Neural progenitor cell (in vitro differentiated cells): Measurements from ENCODE around the gene ARHGEF4. TPM values are rescaled to one million over a fixed set of nuclear protein-coding genes. Genes with fewer than 3 reads are reported as not detected.
A peak's percentile ranks its signal among the peaks of the same experiment; 100 is the strongest.

Source experiments
- DNase-seq: peaks from one replicate; pipeline ENCODE4 v3.0.0-alpha.2; 2016; ENCODE audit warnings: low spot score
- H2AFZ ChIP-seq: fragments of 200-600 bp; sonication (generic); replicated peaks from 2 replicates; pipeline ENCODE4 v1.6.1; 2016; ENCODE audit warnings: antibody characterized with exemption
- H3F3A ChIP-seq: fragments of 200-600 bp; sonication (generic); 2 replicates; pipeline ENCODE4 v1.6.1; 2016; ENCODE audit warnings: antibody characterized with exemption, low read depth
- H3K27ac ChIP-seq: fragments of 200-600 bp; sonication (generic); 2 replicates; pipeline ENCODE4 v1.5.1; 2016; ENCODE audit warnings: mild to moderate bottlenecking
- H3K27me3 ChIP-seq: fragments of 200-600 bp; sonication (generic); 2 replicates; pipeline ENCODE4 v1.6.1; 2016; ENCODE audit warnings: mild to moderate bottlenecking, moderate library complexity
- H3K36me3 ChIP-seq: fragments of 200-600 bp; sonication (generic); 2 replicates; pipeline ENCODE4 v1.5.1; 2016
- H3K4me1 ChIP-seq: fragments of 200-600 bp; sonication (generic); 2 replicates; pipeline ENCODE4 v1.6.1; 2016; ENCODE audit warnings: mixed run types
- H3K4me2 ChIP-seq: fragments of 200-600 bp; sonication (generic); 2 replicates; pipeline ENCODE4 v1.6.1; 2016
- H3K4me3 ChIP-seq: fragments of 200-600 bp; sonication (generic); 2 replicates; pipeline ENCODE4 v1.5.1; 2016
- H3K79me2 ChIP-seq: fragments of 200-600 bp; sonication (generic); 2 replicates; pipeline ENCODE4 v1.6.1; 2016; ENCODE audit warnings: low read depth
- H3K9ac ChIP-seq: fragments of 200-600 bp; sonication (generic); 2 replicates; pipeline ENCODE4 v1.6.1; 2016
- H3K9me3 ChIP-seq: fragments of 200-600 bp; sonication (generic); 2 replicates; pipeline ENCODE4 v1.5.1; 2016; ENCODE audit warnings: low read depth
- H4K20me1 ChIP-seq: fragments of 200-600 bp; sonication (generic); 2 replicates; pipeline ENCODE4 v1.6.1; 2016; ENCODE audit warnings: low read depth
- H3K27ac Mint-ChIP-seq: 3 replicates; pipeline ENCODE4 v1.8.0; 2021; ENCODE audit warnings: mixed read lengths
- H3K27me3 Mint-ChIP-seq: 2 replicates; pipeline ENCODE4 v1.8.0; 2022; ENCODE audit warnings: low read depth, mild to moderate bottlenecking, inconsistent platforms, moderate library complexity, mixed read lengths; ENCODE audit not compliant: insufficient read depth
- H3K36me3 Mint-ChIP-seq: 3 replicates; pipeline ENCODE4 v1.8.0; 2021; ENCODE audit warnings: mixed read lengths
- H3K4me1 Mint-ChIP-seq: 3 replicates; pipeline ENCODE4 v1.8.0; 2021; ENCODE audit warnings: mixed read lengths
- H3K4me3 Mint-ChIP-seq: 3 replicates; pipeline ENCODE4 v1.8.0; 2021; ENCODE audit warnings: mild to moderate bottlenecking, moderate library complexity, mixed read lengths
- H3K9me3 Mint-ChIP-seq: 3 replicates; pipeline ENCODE4 v1.8.0; 2020; ENCODE audit warnings: mixed read lengths
- EZH2 ChIP-seq: fragments of 200-600 bp; sonication (generic); IDR thresholded peaks from 2 replicates; pipeline ENCODE4 v1.6.1; 2017; ENCODE audit warnings: antibody characterized with exemption, mild to moderate bottlenecking, moderate library complexity
- EZH2phosphoT487 ChIP-seq: fragments of 200-600 bp; sonication (generic); IDR thresholded peaks from 2 replicates; pipeline ENCODE4 v1.6.1; 2017; ENCODE audit warnings: antibody characterized with exemption
- total RNA-seq: library from RNA; depleted of rRNA; stranded (reverse); fragments of >200 nt; gene quantifications from 2 replicates; pipeline ENCODE4 v1.2.3, GENCODE V29; 2015; ENCODE audit warnings: low replicate concordance
- TF ChIP-seq, protein P1 (sequence below): fragments of 200-600 bp; sonication (generic); IDR thresholded peaks from 2 replicates; pipeline ENCODE4 v1.5.1; 2017; ENCODE audit warnings: antibody characterized with exemption, mild to moderate bottlenecking

Gene ARHGEF4
- total RNA-seq, 1 donor from 2014 or later: 22.8 TPM

GRCh38 chr2:131085646-131086045 is 248.9 kb downstream of the ARHGEF4 start:
- H3K9ac ChIP-seq: no peak overlapping the region
- Mint-ChIP-seq H3K4me1 (no peaks in the 10 kb centered on the region), H3K27me3 (no peaks in the 10 kb centered on the region), H3K9me3 (no peaks in the 10 kb centered on the region), H3K27ac (no peak overlapping the region), H3K36me3 (peaks cover 48% of the 10 kb centered on the region), H3K4me3 (no peak overlapping the region)
- peaks cover 99% of the 10 kb centered on the region for H3K79me2 ChIP-seq
- no peaks in the 10 kb centered on the region for H3K27me3 ChIP-seq
- no peak for DNase-seq
- H3K4me1 ChIP-seq: peaks cover 8% of the 10 kb centered on the region
- no peak for TF ChIP-seq EZH2phosphoT487
- TF ChIP-seq, protein P1, sequence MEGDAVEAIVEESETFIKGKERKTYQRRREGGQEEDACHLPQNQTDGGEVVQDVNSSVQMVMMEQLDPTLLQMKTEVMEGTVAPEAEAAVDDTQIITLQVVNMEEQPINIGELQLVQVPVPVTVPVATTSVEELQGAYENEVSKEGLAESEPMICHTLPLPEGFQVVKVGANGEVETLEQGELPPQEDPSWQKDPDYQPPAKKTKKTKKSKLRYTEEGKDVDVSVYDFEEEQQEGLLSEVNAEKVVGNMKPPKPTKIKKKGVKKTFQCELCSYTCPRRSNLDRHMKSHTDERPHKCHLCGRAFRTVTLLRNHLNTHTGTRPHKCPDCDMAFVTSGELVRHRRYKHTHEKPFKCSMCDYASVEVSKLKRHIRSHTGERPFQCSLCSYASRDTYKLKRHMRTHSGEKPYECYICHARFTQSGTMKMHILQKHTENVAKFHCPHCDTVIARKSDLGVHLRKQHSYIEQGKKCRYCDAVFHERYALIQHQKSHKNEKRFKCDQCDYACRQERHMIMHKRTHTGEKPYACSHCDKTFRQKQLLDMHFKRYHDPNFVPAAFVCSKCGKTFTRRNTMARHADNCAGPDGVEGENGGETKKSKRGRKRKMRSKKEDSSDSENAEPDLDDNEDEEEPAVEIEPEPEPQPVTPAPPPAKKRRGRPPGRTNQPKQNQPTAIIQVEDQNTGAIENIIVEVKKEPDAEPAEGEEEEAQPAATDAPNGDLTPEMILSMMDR: no peak
- no peak for TF ChIP-seq EZH2
- no peak overlapping the region for H3K27ac ChIP-seq
- no peaks in the 10 kb centered on the region for H3F3A ChIP-seq
- H2AFZ ChIP-seq: no peak overlapping the region
- no peak overlapping the region for H3K4me3 ChIP-seq
- no peaks in the 10 kb centered on the region for H3K9me3 ChIP-seq
- peaks cover 91% of the 10 kb centered on the region for H4K20me1 ChIP-seq
- peaks cover 20% of the 10 kb centered on the region for H3K36me3 ChIP-seq
- H3K4me2 ChIP-seq: no peak overlapping the region

DNA sequence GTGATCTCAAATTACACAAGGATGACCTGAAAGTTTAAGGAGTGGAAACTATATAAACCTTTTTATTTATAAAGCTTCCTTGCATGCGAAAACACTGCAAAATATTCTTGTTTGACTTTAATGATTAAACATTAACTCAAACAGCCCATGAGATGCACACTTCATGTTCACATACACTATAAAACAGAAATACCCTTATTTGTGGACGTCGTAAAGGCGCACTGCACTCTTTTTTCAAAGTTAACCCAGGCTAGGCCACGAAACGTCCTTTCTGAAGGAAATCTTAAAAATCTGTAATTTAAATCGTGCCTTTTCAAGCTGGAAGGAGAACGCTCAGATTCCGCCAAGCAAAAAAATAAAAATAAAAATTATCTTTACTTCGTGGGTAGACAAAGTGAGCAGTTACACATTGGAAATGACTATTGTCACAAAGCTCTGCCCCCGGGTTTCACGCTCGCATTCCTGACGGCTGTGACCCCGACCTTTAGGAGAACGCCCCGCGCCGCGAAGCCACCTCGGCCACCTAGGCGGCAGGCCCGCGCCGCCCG is 255.8 kb downstream of the ARHGEF4 start:
- peaks cover 20% of the 10 kb centered on the region for H3K36me3 Mint-ChIP-seq
- TF ChIP-seq EZH2 (no peak), EZH2phosphoT487 (no peak)
- TF ChIP-seq, protein P1: no peak
- H3K9ac ChIP-seq: peak overlapping the region; percentile 48
- H2AFZ ChIP-seq: peak overlapping the region; percentile 94
- H3F3A ChIP-seq: peaks cover 13% of the 10 kb centered on the region
- peaks cover 6% of the 10 kb centered on the region for H3K36me3 ChIP-seq
- H3K9me3 ChIP-seq: no peaks in the 10 kb centered on the region
- peak overlapping the region; percentile 67 for H3K4me3 ChIP-seq
- H3K27me3 ChIP-seq: no peaks in the 10 kb centered on the region
- H3K27me3 Mint-ChIP-seq: peaks cover 2% of the 10 kb centered on the region
- peaks cover 53% of the 10 kb centered on the region for H3K79me2 ChIP-seq
- H3K4me2 ChIP-seq: peak overlapping the region; percentile 95
- DNase-seq: no peak
- no peaks in the 10 kb centered on the region for H3K9me3 Mint-ChIP-seq
- peak overlapping the region; percentile 72 for H3K27ac Mint-ChIP-seq
- H3K27ac ChIP-seq: peak overlapping the region; percentile 97
- H3K4me1 ChIP-seq: peaks cover 3% of the 10 kb centered on the region
- peak overlapping the region; percentile 88 for H3K4me3 Mint-ChIP-seq
- peaks cover 48% of the 10 kb centered on the region for H4K20me1 ChIP-seq
- peaks cover 8% of the 10 kb centered on the region for H3K4me1 Mint-ChIP-seq

DNA sequence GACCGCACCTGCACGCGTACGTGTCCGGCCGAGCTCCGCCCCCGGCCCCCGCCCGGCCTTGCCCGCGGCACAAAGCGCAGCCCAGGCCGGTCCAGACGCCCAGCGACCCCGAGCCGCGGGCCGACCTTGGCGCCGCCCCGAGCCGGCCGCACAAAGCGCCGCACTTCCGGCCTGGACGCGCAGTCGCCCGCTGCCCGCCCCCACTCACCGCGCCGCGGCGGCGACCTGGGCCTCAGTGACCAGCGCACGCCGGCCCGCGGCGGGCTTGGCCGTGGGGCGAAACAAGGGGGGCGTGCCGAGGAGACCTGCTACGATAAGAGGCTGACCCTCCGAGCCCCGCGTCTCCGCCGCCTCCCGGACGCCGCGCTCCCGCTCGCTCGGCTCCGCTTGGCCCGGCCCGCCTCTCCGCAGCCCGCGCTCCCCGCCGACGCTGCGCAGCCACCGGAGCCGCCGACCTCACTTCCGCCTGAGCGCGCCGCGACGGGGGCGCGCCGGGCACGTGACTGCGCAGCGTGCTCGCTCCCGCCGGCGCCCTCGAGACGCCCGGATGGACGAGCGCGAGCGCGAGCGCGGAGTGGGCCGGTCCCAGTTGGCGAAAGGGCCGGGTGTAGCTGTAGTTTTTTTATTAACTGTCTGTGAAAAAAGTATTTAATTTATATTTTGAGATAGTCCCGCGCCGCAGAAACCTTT is 256.4 kb downstream of the ARHGEF4 start, which contains the start of gene FAM168B:
Gene FAM168B (minus strand): TSS at position 455 of the 690 bp plus-strand sequence. CDS start 10,814 bp downstream, outside the sequence.
- H3K4me3 ChIP-seq: peak within 1 kb of the TSS; percentile 67
- H4K20me1 ChIP-seq: peaks cover 41% of the 10 kb centered on the region
- Mint-ChIP-seq H3K4me3 (peak within 1 kb of the TSS; percentile 95), H3K36me3 (peaks cover 14% of the 10 kb centered on the region), H3K4me1 (peaks cover 8% of the 10 kb centered on the region), H3K27ac (peak within 1 kb of the TSS; percentile 96), H3K27me3 (peaks cover 2% of the 10 kb centered on the region), H3K9me3 (no peaks in the 10 kb centered on the region)
- TF ChIP-seq EZH2 (no peak), EZH2phosphoT487 (no peak)
- TF ChIP-seq, protein P1: no peak
- peak; percentile 96 for DNase-seq
- H3K27me3 ChIP-seq: no peaks in the 10 kb centered on the region
- H2AFZ ChIP-seq: peak within 1 kb of the TSS; percentile 94
- H3K4me1 ChIP-seq: peaks cover 3% of the 10 kb centered on the region
- no peaks in the 10 kb centered on the region for H3K9me3 ChIP-seq
- peaks cover 2% of the 10 kb centered on the region for H3K36me3 ChIP-seq
- peak within 1 kb of the TSS; percentile 95 for H3K4me2 ChIP-seq
- peak within 1 kb of the TSS; percentile 84 for H3K9ac ChIP-seq
- peak within 1 kb of the TSS; percentile 97 for H3K27ac ChIP-seq
- H3K79me2 ChIP-seq: peaks cover 47% of the 10 kb centered on the region
- H3F3A ChIP-seq: peaks cover 13% of the 10 kb centered on the region
